Thymus (tissue), 11 donors: Measurements from ENCODE around the gene PLSCR3. TPM values are rescaled to one million over a fixed set of nuclear protein-coding genes. Genes with fewer than 3 reads are reported as not detected.

Experiments
- DNase-seq, 9 donors: peaks; one replicate each; pipeline ENCODE4 v3.0.0-alpha.2; 2013; ENCODE audit warnings: low spot score in 9 of 9, low read depth in 6 of 9, missing footprints in 1 of 9
- H3K27ac ChIP-seq, 2 donors: one replicate each; pipeline ENCODE4 v1.5.1; 2013; ENCODE audit warnings: control low read depth in 1 of 2, low read depth in 1 of 2, low read length in 1 of 2, mild to moderate bottlenecking in 1 of 2, moderate library complexity in 1 of 2
- H3K27me3 ChIP-seq, 2 donors: one replicate each; pipeline ENCODE4 v1.5.1; 2013; ENCODE audit warnings: low read length in 1 of 2; ENCODE audit not compliant: control insufficient read depth in 2 of 2, insufficient read depth in 1 of 2
- H3K36me3 ChIP-seq, 2 donors: one replicate each; pipeline ENCODE4 v1.5.1; 2013; ENCODE audit warnings: low read length in 1 of 2, mild to moderate bottlenecking in 1 of 2, moderate library complexity in 1 of 2; ENCODE audit not compliant: control insufficient read depth in 2 of 2, insufficient read depth in 2 of 2
- H3K4me1 ChIP-seq, 2 donors: one replicate each; pipeline ENCODE4 v1.5.1; 2013; ENCODE audit warnings: low read length in 2 of 2; ENCODE audit not compliant: control insufficient read depth in 2 of 2, insufficient read depth in 2 of 2
- H3K4me3 ChIP-seq, 2 donors: one replicate each; pipeline ENCODE4 v1.5.1; 2013; ENCODE audit warnings: low read length in 2 of 2, control low read depth in 1 of 2, mild to moderate bottlenecking in 1 of 2
- H3K9me3 ChIP-seq, 2 donors: one replicate each; pipeline ENCODE4 v1.5.1; 2013; ENCODE audit warnings: low read length in 1 of 2, mild to moderate bottlenecking in 1 of 2; ENCODE audit not compliant: control insufficient read depth in 2 of 2, insufficient read depth in 1 of 2
- WGBS: extraction: QIAGEN DNeasy Blood & Tissue Kit; methylation state at CpG from one replicate; pipeline ENCODE4 v1.1.7; 2013; 5-methylcytosine and 5-hydroxymethylcytosine counted together
- polyA plus RNA-seq: library from polyadenylated mRNA; stranded (reverse); fragments of 200-250 nt; gene quantifications from one replicate; pipeline ENCODE4 v1.2.3, GENCODE V29; 2013
- total RNA-seq: library from RNA; stranded (reverse); fragments of 120-200 nt; gene quantifications from one replicate; pipeline ENCODE4 v1.2.4, GENCODE V29; 2013
- donor health status: healthy.

Gene PLSCR3
- total and polyA plus RNA-seq, 2 donors = 9.3 to 32.7 TPM

DNA sequence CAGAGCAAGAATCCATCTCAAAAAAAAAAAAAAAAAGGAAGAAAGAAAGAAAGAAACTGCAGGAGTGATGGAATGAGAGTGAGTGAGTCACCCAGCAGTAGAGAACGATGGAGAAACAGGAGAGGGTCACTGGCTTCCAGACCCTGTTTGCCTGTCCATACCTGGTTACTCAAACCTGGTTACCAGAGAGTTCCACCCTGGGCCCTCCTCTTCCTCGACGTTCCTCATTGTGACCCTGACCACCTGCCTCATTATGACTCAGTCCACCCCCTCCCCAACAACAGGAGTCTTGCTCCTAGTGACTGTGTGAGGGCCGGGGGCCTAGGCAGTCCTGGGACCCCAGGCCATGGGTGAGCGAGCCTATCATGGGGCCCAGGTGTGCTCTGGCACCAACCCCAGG, 34.2 kb upstream of the PLSCR3 start, which contains the start of gene SPEM3:
Gene SPEM3, plus strand, starts transcription at position 301 of the 400 bp plus-strand sequence. Its CDS starts 46 bp downstream, at position 347.
- WGBS = 91% methylated on average over 5 of the region's 5 CpGs
- DNase-seq = no peak

DNA sequence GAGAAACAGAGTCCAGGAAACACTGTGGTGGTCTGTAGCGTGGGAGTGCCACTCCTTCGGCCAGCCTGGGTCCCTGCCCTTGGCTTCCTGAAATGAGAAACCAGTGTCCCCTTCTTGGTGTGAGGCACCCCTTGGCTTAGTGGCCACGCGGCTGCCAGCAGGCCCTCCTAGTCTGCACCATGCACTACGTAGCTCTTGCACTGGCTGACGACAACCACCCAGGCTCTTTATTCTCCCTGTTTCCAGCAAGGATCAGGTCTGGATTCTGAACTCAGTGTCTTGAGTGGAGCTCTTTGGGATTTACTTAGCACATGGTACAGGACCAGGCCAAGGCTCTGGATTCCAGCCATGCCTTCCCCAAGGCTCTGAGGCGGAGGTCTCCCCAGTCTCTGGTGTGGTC, 33.2 kb upstream of the PLSCR3 start:
- Histone ChIP-seq H3K4me3 (no peak overlapping the region), H3K27ac (no peak overlapping the region), H3K27me3 (peaks cover 0 to 6% of the 10 kb centered on the region in 2 donors), H3K36me3 (no peaks in the 10 kb centered on the region), H3K4me1 (no peaks in the 10 kb centered on the region), H3K9me3 (no peaks in the 10 kb centered on the region)
- WGBS = 96% methylated on average over 7 of the region's 7 CpGs
- DNase-seq = no peak

More for the DNA sequence above, 34.2 kb upstream of the PLSCR3 start, which contains the start of gene SPEM3:
- Histone ChIP-seq H3K4me3 (no peak within 1 kb of the TSS), H3K27me3 (peaks cover 0 to 6% of the 10 kb centered on the region in 2 donors), H3K4me1 (no peaks in the 10 kb centered on the region), H3K9me3 (no peaks in the 10 kb centered on the region), H3K36me3 (no peaks in the 10 kb centered on the region), H3K27ac (no peak within 1 kb of the TSS)

DNA sequence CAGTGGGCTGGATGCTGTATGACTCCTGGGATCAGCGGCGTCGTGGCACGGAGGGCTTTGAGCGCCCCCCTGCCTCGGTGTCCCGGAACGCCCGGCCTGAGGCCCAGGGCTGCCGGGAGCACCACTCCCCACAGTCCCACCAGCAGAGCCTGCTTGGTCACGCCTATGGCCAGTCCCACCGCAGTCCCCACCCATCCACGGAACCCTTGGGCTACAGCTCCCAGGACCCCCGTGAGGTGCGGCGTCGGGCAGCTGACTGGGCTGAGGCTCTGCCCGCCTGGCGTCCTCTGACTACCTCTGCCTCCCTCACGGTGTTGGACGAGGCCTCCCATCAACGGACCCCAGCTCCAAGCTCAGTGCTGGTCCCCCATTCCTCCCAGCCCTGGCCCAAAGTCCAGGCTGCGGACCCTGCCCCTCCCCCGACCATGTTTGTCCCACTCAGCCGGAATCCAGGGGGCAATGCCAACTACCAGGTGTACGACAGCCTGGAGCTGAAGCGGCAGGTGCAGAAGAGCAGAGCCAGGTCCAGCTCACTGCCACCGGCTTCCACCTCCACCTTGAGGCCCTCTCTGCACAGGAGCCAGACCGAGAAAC, 32.7 kb upstream of the PLSCR3 start:
- H3K36me3 ChIP-seq = no peaks in the 10 kb centered on the region
- no peak overlapping the region for H3K4me3 ChIP-seq
- H3K27ac ChIP-seq = no peak overlapping the region
- DNase-seq = no peak
- 97% methylated on average over 29 of the region's 29 CpGs for WGBS
- H3K27me3 ChIP-seq = peaks cover 0 to 6% of the 10 kb centered on the region in 2 donors
- no peaks in the 10 kb centered on the region for H3K4me1 ChIP-seq
- no peaks in the 10 kb centered on the region for H3K9me3 ChIP-seq

DNA sequence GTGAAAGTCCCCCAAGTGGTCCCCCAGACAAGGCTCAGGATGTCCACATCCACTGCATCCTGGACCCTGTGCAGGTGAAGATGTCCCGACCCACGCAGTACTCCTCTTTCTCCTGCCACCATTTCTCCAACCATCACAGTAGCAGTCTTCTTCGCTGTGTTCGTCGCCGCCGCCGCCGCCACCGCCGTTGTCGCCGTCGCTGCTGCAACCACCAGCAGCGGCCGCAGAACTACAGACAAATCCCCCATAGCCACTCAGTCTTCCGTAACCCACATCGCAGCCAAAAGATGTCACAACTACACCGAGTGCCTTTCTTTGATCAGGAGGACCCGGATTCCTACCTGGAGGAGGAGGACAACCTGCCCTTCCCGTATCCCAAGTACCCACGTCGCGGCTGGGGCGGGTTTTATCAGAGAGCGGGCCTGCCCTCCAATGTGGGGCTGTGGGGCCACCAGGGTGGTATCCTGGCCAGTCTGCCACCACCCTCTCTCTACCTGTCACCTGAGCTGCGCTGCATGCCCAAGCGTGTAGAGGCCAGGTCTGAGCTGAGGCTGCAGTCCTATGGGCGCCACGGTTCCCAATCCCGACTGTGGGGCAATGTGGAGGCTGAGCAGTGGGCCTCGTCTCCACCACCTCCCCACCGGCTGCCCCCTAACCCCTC, 32.0 kb upstream of the PLSCR3 start:
- H3K27ac ChIP-seq = no peak overlapping the region
- H3K4me3 ChIP-seq = no peak overlapping the region
- H3K36me3 ChIP-seq = no peaks in the 10 kb centered on the region
- H3K4me1 ChIP-seq = no peaks in the 10 kb centered on the region
- H3K9me3 ChIP-seq = no peaks in the 10 kb centered on the region
- WGBS = 96% methylated on average over 33 of the region's 33 CpGs
- no peak for DNase-seq
- peaks cover 0 to 6% of the 10 kb centered on the region in 2 donors for H3K27me3 ChIP-seq

DNA sequence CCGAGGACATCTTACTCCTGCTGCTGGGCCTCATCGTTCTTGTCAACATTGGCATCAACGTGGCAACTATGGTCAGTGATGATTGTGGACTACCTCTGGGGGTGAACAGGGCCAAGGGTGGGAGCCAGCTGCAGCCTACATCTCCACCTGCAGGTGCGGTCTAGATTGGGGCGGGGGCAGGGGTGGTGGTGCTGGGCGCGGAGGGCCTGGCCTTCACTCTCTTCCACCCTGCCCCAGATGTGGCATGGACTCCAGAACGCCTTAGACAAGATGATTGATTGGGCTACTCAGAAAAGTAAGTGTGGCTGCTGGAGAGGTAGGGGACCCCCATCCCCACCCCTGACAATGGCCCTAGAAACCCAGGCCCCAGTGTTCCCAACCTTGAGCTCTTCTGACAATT, 31.4 kb upstream of the PLSCR3 start:
- no peak overlapping the region for H3K27ac ChIP-seq
- no peak for DNase-seq
- no peaks in the 10 kb centered on the region for H3K36me3 ChIP-seq
- H3K27me3 ChIP-seq = peaks cover 0 to 6% of the 10 kb centered on the region in 2 donors
- 91% methylated on average over 8 of the region's 8 CpGs for WGBS
- H3K9me3 ChIP-seq = no peaks in the 10 kb centered on the region
- no peaks in the 10 kb centered on the region for H3K4me1 ChIP-seq
- no peak overlapping the region for H3K4me3 ChIP-seq

DNA sequence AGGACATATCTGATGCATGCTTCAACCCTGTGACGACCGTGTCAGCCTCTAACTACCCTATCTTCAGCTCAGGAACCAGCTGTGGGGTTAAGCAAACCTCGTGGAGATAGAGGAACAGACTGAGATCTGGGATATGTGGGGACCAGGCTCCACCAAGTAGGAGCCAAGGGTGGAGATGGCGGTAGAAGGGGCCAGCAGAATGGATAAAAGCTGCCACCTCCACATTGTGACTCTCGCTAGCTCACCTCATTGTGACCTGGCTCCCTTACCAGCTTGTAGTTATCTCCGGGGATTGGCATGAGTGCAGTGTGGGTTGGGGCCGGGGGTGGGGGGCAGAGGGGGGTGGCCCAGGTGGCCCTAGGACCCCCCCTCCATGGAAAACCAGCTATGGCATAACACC, 31.0 kb upstream of the PLSCR3 start, which contains the start of gene SPEM2:
Gene SPEM2, plus strand, starts transcription at position 301 of the 400 bp plus-strand sequence. Its CDS starts 73 bp downstream, at position 374.
- Histone ChIP-seq H3K27ac (no peak within 1 kb of the TSS), H3K4me3 (no peak within 1 kb of the TSS), H3K36me3 (no peaks in the 10 kb centered on the region), H3K27me3 (peaks cover 0 to 6% of the 10 kb centered on the region in 2 donors), H3K9me3 (no peaks in the 10 kb centered on the region), H3K4me1 (no peaks in the 10 kb centered on the region)
- 88% methylated on average over 7 of the region's 7 CpGs for WGBS
- no peak for DNase-seq

DNA sequence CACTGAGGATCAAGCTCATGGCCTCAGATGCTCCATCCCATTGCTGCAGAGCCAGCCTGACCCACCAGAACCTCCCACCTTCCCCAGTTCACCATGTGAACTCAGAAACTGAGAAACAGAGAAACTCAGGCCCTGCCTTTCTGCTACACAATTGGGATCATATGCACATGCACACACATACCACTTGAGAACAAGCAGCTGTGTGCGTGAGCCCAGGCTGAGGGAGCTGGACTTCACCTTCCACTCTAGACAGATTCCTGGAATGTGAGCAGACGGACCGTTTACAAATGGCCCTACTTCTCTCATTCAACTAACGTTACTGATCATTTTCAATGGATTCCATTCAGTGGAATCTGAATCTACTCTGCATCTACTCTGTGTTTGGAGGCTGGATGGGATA, 29.4 kb upstream of the PLSCR3 start:
- H3K4me1 ChIP-seq = no peaks in the 10 kb centered on the region
- 92% methylated on average over 4 of the region's 4 CpGs for WGBS
- peaks cover 0 to 3% of the 10 kb centered on the region in 2 donors for H3K27me3 ChIP-seq
- H3K9me3 ChIP-seq = no peaks in the 10 kb centered on the region
- DNase-seq = no peak
- H3K36me3 ChIP-seq = no peaks in the 10 kb centered on the region
- no peak overlapping the region for H3K4me3 ChIP-seq
- H3K27ac ChIP-seq = no peak overlapping the region

DNA sequence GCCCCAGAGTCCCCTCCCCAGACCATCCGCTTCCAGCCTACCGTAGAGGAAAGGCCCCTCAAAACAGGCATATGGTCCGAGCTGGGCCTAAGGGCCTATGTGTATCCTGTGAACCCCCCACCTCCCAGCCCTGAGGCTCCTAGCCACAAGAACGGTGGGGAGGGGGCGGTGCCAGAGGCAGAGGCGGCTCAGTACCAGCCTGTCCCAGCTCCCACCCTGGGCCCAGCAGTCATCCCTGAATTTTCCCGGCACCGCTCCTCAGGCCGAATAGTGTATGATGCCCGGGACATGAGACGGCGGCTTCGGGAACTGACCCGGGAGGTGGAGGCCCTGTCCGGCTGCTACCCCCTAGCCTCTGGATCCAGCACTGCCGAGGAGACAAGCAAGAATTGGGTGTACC, 26.9 kb upstream of the PLSCR3 start:
- WGBS = 97% methylated on average over 16 of the region's 16 CpGs
- Histone ChIP-seq H3K4me1 (no peaks in the 10 kb centered on the region), H3K27ac (no peak overlapping the region), H3K4me3 (no peak overlapping the region), H3K27me3 (peaks cover 0 to 3% of the 10 kb centered on the region in 2 donors), H3K9me3 (no peaks in the 10 kb centered on the region), H3K36me3 (no peaks in the 10 kb centered on the region)
- no peak for DNase-seq

DNA sequence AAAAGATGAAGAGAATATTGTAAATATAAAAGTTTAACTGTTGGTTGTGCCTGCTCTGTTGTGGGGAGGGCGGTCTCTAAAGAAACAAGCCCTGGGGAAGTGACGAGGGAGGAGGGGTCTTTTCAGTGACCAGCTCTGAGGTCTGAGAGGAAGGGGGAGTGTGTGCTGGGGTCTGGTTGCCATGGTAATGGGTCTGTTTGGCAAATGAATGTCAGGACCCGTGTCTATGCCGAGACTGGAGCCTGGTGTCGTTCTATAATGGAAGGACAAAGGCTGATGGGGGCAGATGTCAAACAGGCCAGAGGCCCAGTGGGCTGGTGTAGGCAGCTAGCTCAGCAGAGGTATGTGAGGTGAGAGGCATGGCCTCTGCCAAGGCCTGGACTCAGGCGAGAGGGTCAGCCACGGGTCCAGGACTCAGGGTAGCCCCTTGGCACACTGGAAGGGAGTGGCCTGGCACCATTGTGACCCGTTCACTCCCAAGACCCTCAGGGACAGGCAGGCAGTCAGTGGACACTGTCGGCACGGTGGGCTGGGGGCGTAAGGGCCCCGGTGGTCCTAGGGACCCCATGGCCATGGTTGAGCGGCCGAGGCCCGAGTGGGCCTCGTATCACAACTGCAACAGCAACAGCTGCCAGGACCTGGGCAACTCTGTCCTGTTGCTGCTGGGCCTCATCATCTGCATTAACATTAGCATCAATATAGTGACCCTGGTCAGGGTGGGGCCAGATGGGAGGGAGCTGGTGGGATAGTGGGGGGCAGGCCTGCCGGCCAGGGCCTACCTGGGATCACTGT, 25.7 kb upstream of the PLSCR3 start, which contains the start of gene SPEM1:
Gene SPEM1, plus strand, starts transcription at position 506 of the 792 bp plus-strand sequence. Its CDS starts 61 bp downstream, at position 567.
- no peak for DNase-seq
- H3K4me3 ChIP-seq = no peak within 1 kb of the TSS
- no peaks in the 10 kb centered on the region for H3K36me3 ChIP-seq
- H3K9me3 ChIP-seq = peaks cover 0 to 1% of the 10 kb centered on the region in 2 donors
- no peaks in the 10 kb centered on the region for H3K4me1 ChIP-seq
- H3K27me3 ChIP-seq = peaks cover 0 to 4% of the 10 kb centered on the region in 2 donors
- WGBS = 95% methylated on average over 17 of the region's 17 CpGs
- no peak within 1 kb of the TSS for H3K27ac ChIP-seq
